ENCODE results near the gene RYR1. TPM values are rescaled to one million over a fixed set of nuclear protein-coding genes. Genes with fewer than 3 reads are reported as not detected.
"Not testable (repeated sequence)": the region's sequence is repeated elsewhere in the genome, so short reads cannot be mapped to it uniquely, and the experiment has no call there.

The RYR1 gene
- total RNA-seq, 2 experiments from 2014 or later, result 0.42 to 0.83 TPM

GRCh38 chr19:38467541-38468525 is 34.3 kb downstream of the RYR1 start:
- Mint-ChIP-seq H3K4me3 (no peak overlapping the region), H3K4me1 (ENCODE audit: low read depth) (no peaks in the 10 kb centered on the region), H3K27ac (no peak overlapping the region), H3K27me3 (ENCODE audit: low read depth) (peaks cover 4% of the 10 kb centered on the region), H3K36me3 (ENCODE audit: low read depth) (no peaks in the 10 kb centered on the region), H3K9me3 (ENCODE audit: insufficient read depth) (no peaks in the 10 kb centered on the region)
- ATAC-seq (no peak), DNase-seq (no peak)
- POLR2A ChIA-PET, result no interaction called here
- CTCF ChIA-PET, result no interaction called here

- CTCF ChIA-PET, result interaction anchor here (1.2 kb wide), 1 partner anchor 66 kb away, joined by 4 read pairs; the partner anchor contains the start of gene FAM98C
- POLR2A ChIA-PET, result no interaction called here
- Mint-ChIP-seq H3K4me3 (no peak overlapping the region), H3K4me1 (ENCODE audit: low read depth) (no peaks in the 10 kb centered on the region), H3K36me3 (ENCODE audit: low read depth) (no peaks in the 10 kb centered on the region), H3K27ac (no peak overlapping the region), H3K27me3 (ENCODE audit: low read depth) (peaks cover 6% of the 10 kb centered on the region), H3K9me3 (ENCODE audit: insufficient read depth) (no peaks in the 10 kb centered on the region)
- ATAC-seq (no peak), DNase-seq (no peak)
Measured at GRCh38 chr19:38469151-38469550, 35.7 kb downstream of the RYR1 start.

GRCh38 chr19:38470788-38471480 is 37.4 kb downstream of the RYR1 start:
- DNase-seq, result no peak
- Mint-ChIP-seq H3K27me3 (ENCODE audit: low read depth) (peaks cover 6% of the 10 kb centered on the region), H3K4me3 (no peak overlapping the region), H3K27ac (no peak overlapping the region), H3K9me3 (ENCODE audit: insufficient read depth) (no peaks in the 10 kb centered on the region), H3K4me1 (ENCODE audit: low read depth) (no peaks in the 10 kb centered on the region), H3K36me3 (ENCODE audit: low read depth) (no peaks in the 10 kb centered on the region)
- no peak for ATAC-seq
- POLR2A ChIA-PET, result no interaction called here
- CTCF ChIA-PET, result no interaction called here

GRCh38 chr19:38472725-38473124 is 39.2 kb downstream of the RYR1 start:
- H3K27ac Mint-ChIP-seq; CTCF ChIA-PET; ATAC-seq; H3K9me3 Mint-ChIP-seq (ENCODE audit: insufficient read depth); H3K36me3 Mint-ChIP-seq (ENCODE audit: low read depth); POLR2A ChIA-PET; DNase-seq; H3K4me1 Mint-ChIP-seq (ENCODE audit: low read depth); H3K27me3 Mint-ChIP-seq (ENCODE audit: low read depth); H3K4me3 Mint-ChIP-seq: not testable (repeated sequence)

GRCh38 chr19:38473201-38473600 is 39.7 kb downstream of the RYR1 start:
- ChIA-PET POLR2A (no interaction called here), CTCF (no interaction called here)
- H3K27me3 Mint-ChIP-seq (ENCODE audit: low read depth), result peaks cover 6% of the 10 kb centered on the region

GRCh38 chr19:38475176-38475575 is 41.7 kb downstream of the RYR1 start:
- ChIA-PET POLR2A (no interaction called here), CTCF (no interaction called here)
- no peaks in the 10 kb centered on the region for H3K4me1 Mint-ChIP-seq (ENCODE audit: low read depth)
- H3K9me3 Mint-ChIP-seq (ENCODE audit: insufficient read depth), result no peaks in the 10 kb centered on the region
- peaks cover 6% of the 10 kb centered on the region for H3K27me3 Mint-ChIP-seq (ENCODE audit: low read depth)
- no peak overlapping the region for H3K27ac Mint-ChIP-seq
- no peak for ATAC-seq
- H3K4me3 Mint-ChIP-seq, result no peak overlapping the region
- no peak for DNase-seq
- no peaks in the 10 kb centered on the region for H3K36me3 Mint-ChIP-seq (ENCODE audit: low read depth)

More at GRCh38 chr19:38473201-38473600, 39.7 kb downstream of the RYR1 start:
- no peaks in the 10 kb centered on the region for H3K9me3 Mint-ChIP-seq (ENCODE audit: insufficient read depth)
- no peaks in the 10 kb centered on the region for H3K36me3 Mint-ChIP-seq (ENCODE audit: low read depth)
- H3K4me1 Mint-ChIP-seq (ENCODE audit: low read depth), result no peaks in the 10 kb centered on the region
- no peak for ATAC-seq
- no peak overlapping the region for H3K27ac Mint-ChIP-seq
- H3K4me3 Mint-ChIP-seq, result no peak overlapping the region
- no peak for DNase-seq

GRCh38 chr19:38478273-38478971 is 44.9 kb downstream of the RYR1 start:
- ChIA-PET CTCF (interaction anchor here (1.0 to 1.9 kb wide), 3 partner anchors 35 to 455 kb away, joined by 3 to 9 read pairs (median 5); no protein-coding TSS in a partner anchor), POLR2A (no interaction called here)
- no peaks in the 10 kb centered on the region for H3K36me3 Mint-ChIP-seq (ENCODE audit: low read depth)
- ATAC-seq (no peak), DNase-seq (peak; percentile 43)
- no peaks in the 10 kb centered on the region for H3K9me3 Mint-ChIP-seq (ENCODE audit: insufficient read depth)
- no peak overlapping the region for H3K27ac Mint-ChIP-seq
- H3K4me1 Mint-ChIP-seq (ENCODE audit: low read depth), result no peaks in the 10 kb centered on the region
- H3K4me3 Mint-ChIP-seq, result no peak overlapping the region
- H3K27me3 Mint-ChIP-seq (ENCODE audit: low read depth), result peaks cover 4% of the 10 kb centered on the region

- Mint-ChIP-seq H3K9me3 (ENCODE audit: insufficient read depth) (no peaks in the 10 kb centered on the region), H3K4me3 (no peak overlapping the region), H3K4me1 (ENCODE audit: low read depth) (no peaks in the 10 kb centered on the region), H3K27me3 (ENCODE audit: low read depth) (peaks cover 10% of the 10 kb centered on the region), H3K36me3 (ENCODE audit: low read depth) (no peaks in the 10 kb centered on the region), H3K27ac (no peak overlapping the region)
- POLR2A ChIA-PET, result no interaction called here
- ATAC-seq, result no peak
- CTCF ChIA-PET, result no interaction called here
- DNase-seq, result no peak
Measured at GRCh38 chr19:38482496-38482895, 49.0 kb downstream of the RYR1 start.

- no peaks in the 10 kb centered on the region for H3K4me1 Mint-ChIP-seq (ENCODE audit: low read depth)
- H3K27me3 Mint-ChIP-seq (ENCODE audit: low read depth), result peaks cover 12% of the 10 kb centered on the region
- ATAC-seq, result no peak
- H3K4me3 Mint-ChIP-seq, result no peak overlapping the region
- no peaks in the 10 kb centered on the region for H3K36me3 Mint-ChIP-seq (ENCODE audit: low read depth)
- H3K27ac Mint-ChIP-seq, result no peak overlapping the region
- ChIA-PET CTCF (no interaction called here), POLR2A (no interaction called here)
- no peak for DNase-seq
- no peaks in the 10 kb centered on the region for H3K9me3 Mint-ChIP-seq (ENCODE audit: insufficient read depth)
Measured at GRCh38 chr19:38483016-38483630, 49.6 kb downstream of the RYR1 start.

GRCh38 chr19:38484747-38485146 is 51.3 kb downstream of the RYR1 start:
- ChIA-PET POLR2A (no interaction called here), CTCF (no interaction called here)
- no peak for DNase-seq
- no peaks in the 10 kb centered on the region for H3K9me3 Mint-ChIP-seq (ENCODE audit: insufficient read depth)
- H3K4me1 Mint-ChIP-seq (ENCODE audit: low read depth), result no peaks in the 10 kb centered on the region
- no peak overlapping the region for H3K4me3 Mint-ChIP-seq
- peaks cover 21% of the 10 kb centered on the region for H3K27me3 Mint-ChIP-seq (ENCODE audit: low read depth)
- no peak overlapping the region for H3K27ac Mint-ChIP-seq
- no peaks in the 10 kb centered on the region for H3K36me3 Mint-ChIP-seq (ENCODE audit: low read depth)
- ATAC-seq, result no peak

GRCh38 chr19:38485541-38486285 is 52.2 kb downstream of the RYR1 start:
- Mint-ChIP-seq H3K4me1 (ENCODE audit: low read depth) (no peaks in the 10 kb centered on the region), H3K27me3 (ENCODE audit: low read depth) (peaks cover 27% of the 10 kb centered on the region), H3K27ac (no peak overlapping the region), H3K9me3 (ENCODE audit: insufficient read depth) (no peaks in the 10 kb centered on the region), H3K4me3 (no peak overlapping the region), H3K36me3 (ENCODE audit: low read depth) (no peaks in the 10 kb centered on the region)
- ATAC-seq (no peak), DNase-seq (no peak)
- ChIA-PET POLR2A (no interaction called here), CTCF (no interaction called here)
